Endodermal cell (in vitro differentiated cells): ENCODE results near the gene MMP2. TPM values are rescaled to one million over a fixed set of nuclear protein-coding genes. Genes with fewer than 3 reads are reported as not detected.

Source experiments
- DNase-seq: peaks from one replicate; pipeline ENCODE4 v3.0.0-alpha.2; 2017
- H3K27ac ChIP-seq: 2 replicates; pipeline ENCODE4 v1.5.1; 2013; ENCODE audit warnings: mild to moderate bottlenecking, low read depth, low read length, moderate library complexity
- H3K27me3 ChIP-seq: 2 replicates; pipeline ENCODE4 v1.6.1; 2013; ENCODE audit warnings: mild to moderate bottlenecking, low read length, moderate library complexity; ENCODE audit not compliant: insufficient read depth, control insufficient read depth, poor library complexity, severe bottlenecking
- H3K36me3 ChIP-seq: 2 replicates; pipeline ENCODE4 v1.7.0; 2013; ENCODE audit warnings: mild to moderate bottlenecking, low read length, moderate library complexity; ENCODE audit not compliant: control insufficient read depth, insufficient read depth
- H3K4me1 ChIP-seq: one replicate; pipeline ENCODE4 v1.7.0; 2013; ENCODE audit warnings: low read length; ENCODE audit not compliant: control insufficient read depth, insufficient read depth
- H3K4me3 ChIP-seq: 2 replicates; pipeline ENCODE4 v1.5.1; 2013; ENCODE audit warnings: mild to moderate bottlenecking, low read length, moderate library complexity
- H3K9ac ChIP-seq: 2 replicates; pipeline ENCODE4 v1.6.1; 2013; ENCODE audit warnings: mild to moderate bottlenecking, low read length, moderate library complexity; ENCODE audit not compliant: poor library complexity, severe bottlenecking; ENCODE audit errors: extremely low read depth
- H3K9me3 ChIP-seq: 2 replicates; pipeline ENCODE4 v1.6.1; 2013; ENCODE audit warnings: mild to moderate bottlenecking, low read length, moderate library complexity; ENCODE audit not compliant: control insufficient read depth
- H3K27ac Mint-ChIP-seq: 2 replicates; pipeline ENCODE4 v1.8.0; 2020; ENCODE audit warnings: mixed read lengths
- H3K27me3 Mint-ChIP-seq: 2 replicates; pipeline ENCODE4 v1.8.0; 2021; ENCODE audit warnings: mild to moderate bottlenecking, mixed read lengths; ENCODE audit not compliant: insufficient read depth
- H3K36me3 Mint-ChIP-seq: 2 replicates; pipeline ENCODE4 v1.8.0; 2020; ENCODE audit warnings: low read depth, mixed read lengths
- H3K4me1 Mint-ChIP-seq: 2 replicates; pipeline ENCODE4 v1.8.0; 2020; ENCODE audit warnings: mixed read lengths
- H3K4me3 Mint-ChIP-seq: 2 replicates; pipeline ENCODE4 v1.8.0; 2020; ENCODE audit warnings: mild to moderate bottlenecking, moderate library complexity, mixed read lengths
- H3K9me3 Mint-ChIP-seq: 2 replicates; pipeline ENCODE4 v1.8.0; 2020; ENCODE audit warnings: mild to moderate bottlenecking, mixed read lengths
- CTCF ChIP-seq: fragments of 200-600 bp; sonication (generic); conservative IDR thresholded peaks from 2 replicates; pipeline ENCODE4 v1.5.0; 2021; ENCODE audit warnings: antibody characterized with exemption, mild to moderate bottlenecking
- WGBS, 2 experiments: methylation state at CpG; one replicate each; pipeline versions ENCODE4 v1.1.5 to v1.1.7; 2013; ENCODE audit warnings: missing lambda C conversion rate in 2 of 2, mixed read lengths in 1 of 2; ENCODE audit not compliant: insufficient coverage in 1 of 2, insufficient read length in 1 of 2; 5-methylcytosine and 5-hydroxymethylcytosine counted together
- total RNA-seq, 2 donors: library from RNA; stranded (reverse); fragmentation: NEBNext Ultra II Directional in 1 of 2; extraction: Animal tissue kit (Norgen Biotek cat#: 25700) in 1 of 2; gene quantifications; 2 replicates in 1 of 2; 3 replicates in 1 of 2; pipeline ENCODE4 v1.2.1, GENCODE V29; 2021

The MMP2 gene
- total RNA-seq, 2 donors from 2014 or later: 65.0 to 80.4 TPM

GRCh38 chr16:55534756-55535155 lies 55.8 kb downstream of the MMP2 start:
- Histone ChIP-seq H3K9me3 (no peaks in the 10 kb centered on the region), H3K4me3 (no peak overlapping the region), H3K27ac (no peak overlapping the region), H3K9ac (no peak overlapping the region), H3K36me3 (no peaks in the 10 kb centered on the region), H3K4me1 (no peaks in the 10 kb centered on the region), H3K27me3 (no peaks in the 10 kb centered on the region)
- H3K4me3 Mint-ChIP-seq: no peak overlapping the region
- no peaks in the 10 kb centered on the region for H3K27me3 Mint-ChIP-seq
- no peak for TF ChIP-seq CTCF
- H3K9me3 Mint-ChIP-seq: no peaks in the 10 kb centered on the region
- DNase-seq: no peak
- no peak overlapping the region for H3K27ac Mint-ChIP-seq
- H3K4me1 Mint-ChIP-seq: no peaks in the 10 kb centered on the region
- WGBS, 2 experiments: 78 to 94% methylated on average over 2 of the region's 2 CpGs
- H3K36me3 Mint-ChIP-seq: no peaks in the 10 kb centered on the region

- 80 to 100% methylated on average over 1 to 5 of the region's 5 CpGs for WGBS, 2 experiments
- H3K4me3 ChIP-seq: no peak overlapping the region
- H3K27ac ChIP-seq: no peak overlapping the region
- Mint-ChIP-seq H3K4me1 (no peaks in the 10 kb centered on the region), H3K27me3 (no peaks in the 10 kb centered on the region), H3K9me3 (no peaks in the 10 kb centered on the region), H3K27ac (no peak overlapping the region), H3K4me3 (no peak overlapping the region), H3K36me3 (no peaks in the 10 kb centered on the region)
- TF ChIP-seq CTCF: no peak
- no peak for DNase-seq
- no peaks in the 10 kb centered on the region for H3K36me3 ChIP-seq
- no peaks in the 10 kb centered on the region for H3K27me3 ChIP-seq
- H3K4me1 ChIP-seq: no peaks in the 10 kb centered on the region
- no peak overlapping the region for H3K9ac ChIP-seq
- H3K9me3 ChIP-seq: no peaks in the 10 kb centered on the region
These were observed 60.1 kb downstream of the MMP2 start for GRCh38 chr16:55539049-55539448.

DNA sequence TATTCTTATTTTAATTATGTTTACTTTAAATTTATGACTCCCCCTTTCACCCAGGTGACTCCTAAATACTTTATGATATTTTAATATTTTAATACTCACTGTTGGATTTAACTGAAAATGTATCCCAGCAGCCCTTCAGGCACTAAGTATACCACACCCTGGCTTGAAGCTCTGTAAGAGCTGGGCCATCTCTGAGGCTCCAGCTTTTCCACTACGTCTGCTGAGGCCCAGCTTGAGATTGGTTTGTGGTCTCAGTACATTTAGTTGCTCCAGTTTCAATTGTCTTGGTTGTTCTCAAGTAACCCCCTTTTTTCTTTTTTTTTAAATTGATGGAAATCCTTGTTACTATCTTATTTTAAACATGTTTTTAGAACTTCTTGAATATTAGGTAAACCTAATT lies 60.5 kb downstream of the MMP2 start:
- no peaks in the 10 kb centered on the region for H3K36me3 ChIP-seq

More for the DNA sequence above, 60.5 kb downstream of the MMP2 start:
- no peaks in the 10 kb centered on the region for H3K27me3 ChIP-seq
- TF ChIP-seq CTCF: no peak
- H3K36me3 Mint-ChIP-seq: no peaks in the 10 kb centered on the region
- no peak overlapping the region for H3K27ac ChIP-seq
- no peak overlapping the region for H3K9ac ChIP-seq
- H3K4me3 Mint-ChIP-seq: no peak overlapping the region
- H3K4me1 ChIP-seq: no peaks in the 10 kb centered on the region
- no peaks in the 10 kb centered on the region for H3K27me3 Mint-ChIP-seq
- H3K4me1 Mint-ChIP-seq: no peaks in the 10 kb centered on the region
- DNase-seq: no peak
- 90% methylated on average over 1 of the region's 1 CpG; no CpG with 5 or more reads in 1 of the 2 experiments for WGBS, 2 experiments
- no peaks in the 10 kb centered on the region for H3K9me3 Mint-ChIP-seq
- H3K4me3 ChIP-seq: no peak overlapping the region
- H3K9me3 ChIP-seq: no peaks in the 10 kb centered on the region
- H3K27ac Mint-ChIP-seq: no peak overlapping the region
